Caco-2 (cell line): ENCODE data around the gene AHRR. TPM values are rescaled to one million over a fixed set of nuclear protein-coding genes. Genes with fewer than 3 reads are reported as not detected.
A peak's percentile ranks its signal among the peaks of the same experiment; 100 is the strongest.
"Not testable (repeated sequence)": the region's sequence is repeated elsewhere in the genome, so short reads cannot be mapped to it uniquely, and the experiment has no call there.

Source experiments
- BruUV-seq: library from RNA; stranded (reverse); fragments of 400-500 nt; replicated peaks from 2 replicates; lab custom pipeline; 2021; lab: Mats Ljungman, UMichigan
- CTCF ChIA-PET: fragments of 300-600 bp; sonication (Branson Sonifier 250); formaldehyde crosslinking; loops from one replicate; lab custom pipeline; 2022; ENCODE audit warnings: antibody characterized with exemption; lab: Charles Lee
- POLR2A ChIA-PET: fragments of 300-600 bp; sonication (Branson Sonifier 250); formaldehyde crosslinking; loops from one replicate; lab custom pipeline; 2022; ENCODE audit warnings: antibody characterized with exemption; lab: Charles Lee
- DNase-seq, 2 experiments: peaks; one replicate each; pipeline versions ENCODE4 v3.0.0 to v3.0.0-alpha.2; 2020 to 2022
- H3K27me3 ChIP-seq: replicated peaks from 2 replicates; pipeline ENCODE4 v1.6.0; 2011; ENCODE audit warnings: low read length; ENCODE audit not compliant: control insufficient read depth, insufficient read depth
- H3K36me3 ChIP-seq: 2 replicates; pipeline ENCODE4 v1.5.1; 2011; ENCODE audit warnings: low read length; ENCODE audit not compliant: control insufficient read depth, insufficient read depth
- H3K4me1 ChIP-seq: fragments of 250-450 bp; sonication (Bioruptor Pico); 2 replicates; pipeline ENCODE4 v1.5.1; 2020; ENCODE audit warnings: mild to moderate bottlenecking
- H3K4me3 ChIP-seq: 2 replicates; pipeline ENCODE4 v1.5.1; 2011; ENCODE audit warnings: low read depth, mild to moderate bottlenecking, control low read depth, low read length
- H3K9me3 ChIP-seq: fragments of 250-450 bp; sonication (Bioruptor Pico); 2 replicates; pipeline ENCODE4 v1.5.1; 2020; ENCODE audit warnings: mild to moderate bottlenecking, moderate library complexity
- H3K27ac Mint-ChIP-seq: one replicate; pipeline ENCODE4 v1.8.0; 2022; ENCODE audit warnings: mixed read lengths; ENCODE audit not compliant: unreplicated experiment
- H3K27me3 Mint-ChIP-seq: one replicate; pipeline ENCODE4 v1.8.0; 2022; ENCODE audit warnings: mixed read lengths; ENCODE audit not compliant: insufficient read depth, unreplicated experiment
- H3K36me3 Mint-ChIP-seq: one replicate; pipeline ENCODE4 v1.8.0; 2022; ENCODE audit warnings: mild to moderate bottlenecking, mixed read lengths; ENCODE audit not compliant: insufficient read depth, unreplicated experiment
- H3K4me1 Mint-ChIP-seq: one replicate; pipeline ENCODE4 v1.8.0; 2022; ENCODE audit warnings: low read depth, mixed read lengths; ENCODE audit not compliant: unreplicated experiment
- H3K4me3 Mint-ChIP-seq: one replicate; pipeline ENCODE4 v1.8.0; 2022; ENCODE audit warnings: mild to moderate bottlenecking, moderate library complexity, mixed read lengths; ENCODE audit not compliant: unreplicated experiment
- H3K9me3 Mint-ChIP-seq: one replicate; pipeline ENCODE4 v1.8.0; 2022; ENCODE audit warnings: mixed read lengths; ENCODE audit not compliant: unreplicated experiment
- CTCF ChIP-seq, 2 experiments: fragments of 200-600 bp in 1 of 2; IDR thresholded peaks; 1 replicate in 1 of 2; 2 replicates in 1 of 2; pipeline versions ENCODE4 v1.5.1 to v1.8.0; 2011 to 2022; ENCODE audit warnings: antibody characterized with exemption in 1 of 2, control low read depth in 1 of 2, inconsistent platforms in 1 of 2, low read depth in 1 of 2, low read length in 1 of 2, mild to moderate bottlenecking in 1 of 2, moderate library complexity in 1 of 2; ENCODE audit not compliant: insufficient read depth in 1 of 2, severe bottlenecking in 1 of 2, unreplicated experiment in 1 of 2
- intact Hi-C: fragments of 100-400 bp; cut with micrococcal nuclease; formaldehyde crosslinking; loops from one replicate; pipeline ENCODE4 v1.10.0; 2022; ENCODE audit not compliant: unreplicated experiment
- total RNA-seq: library from RNA; stranded (reverse); gene quantifications from 2 replicates; pipeline ENCODE4 v1.2.3, GENCODE V29; 2022

AHRR gene
- total RNA-seq, 1 experiment from 2014 or later = 1.1 TPM

GRCh38 chr5:369151-369868, 47.8 kb downstream of the AHRR start:
- no TSS peak for BruUV-seq
- Mint-ChIP-seq H3K4me3 (no peak overlapping the region), H3K27me3 (peaks cover 7% of the 10 kb centered on the region), H3K9me3 (peaks cover 5% of the 10 kb centered on the region), H3K27ac (no peak overlapping the region), H3K36me3 (no peaks in the 10 kb centered on the region), H3K4me1 (no peaks in the 10 kb centered on the region)
- H3K4me1 ChIP-seq = peaks cover 10% of the 10 kb centered on the region; the same call in 1 of the 2 replicates
- CTCF ChIA-PET = no interaction called here
- peak in 1 of 2 experiments; percentile 22 for DNase-seq
- no peak overlapping the region for H3K4me3 ChIP-seq
- TF ChIP-seq CTCF (IDR thresholded peaks at IDR 0.05; ENCODE audit: insufficient read depth in 1 of 2, low read depth in 1 of 2, low read length in 1 of 2, severe bottlenecking in 1 of 2, unreplicated experiment in 1 of 2) = no peak
- intact Hi-C loops = no loop called here
- no peaks in the 10 kb centered on the region for H3K27me3 ChIP-seq
- no peaks in the 10 kb centered on the region for H3K36me3 ChIP-seq
- H3K9me3 ChIP-seq = peaks cover 9% of the 10 kb centered on the region
- POLR2A ChIA-PET = no interaction called here

GRCh38 chr5:369869-370236, 48.3 kb downstream of the AHRR start:
- CTCF ChIA-PET, BruUV-seq: not testable (repeated sequence)

GRCh38 chr5:370311-370958, 48.9 kb downstream of the AHRR start:
- Mint-ChIP-seq H3K4me1 (no peaks in the 10 kb centered on the region), H3K27ac (no peak overlapping the region), H3K27me3 (peaks cover 7% of the 10 kb centered on the region), H3K36me3 (no peaks in the 10 kb centered on the region), H3K9me3 (no peaks in the 10 kb centered on the region), H3K4me3 (no peak overlapping the region)
- H3K9me3 ChIP-seq = no peaks in the 10 kb centered on the region
- H3K4me1 ChIP-seq = peaks cover 10% of the 10 kb centered on the region; the same call in 1 of the 2 replicates
- DNase-seq = peak in 1 of 2 experiments; percentile 31
- TF ChIP-seq CTCF (IDR thresholded peaks at IDR 0.05; ENCODE audit: insufficient read depth in 1 of 2, low read depth in 1 of 2, low read length in 1 of 2, severe bottlenecking in 1 of 2, unreplicated experiment in 1 of 2) = no peak
- POLR2A ChIA-PET = no interaction called here
- CTCF ChIA-PET = no interaction called here
- no TSS peak for BruUV-seq
- H3K4me3 ChIP-seq = no peak overlapping the region
- no peaks in the 10 kb centered on the region for H3K36me3 ChIP-seq
- no peaks in the 10 kb centered on the region for H3K27me3 ChIP-seq
- intact Hi-C loops = no loop called here

More at GRCh38 chr5:369869-370236, 48.3 kb downstream of the AHRR start:
- POLR2A ChIA-PET, H3K36me3 Mint-ChIP-seq, DNase-seq, H3K36me3 ChIP-seq, intact Hi-C loops, H3K4me1 Mint-ChIP-seq, H3K9me3 ChIP-seq, H3K27ac Mint-ChIP-seq, H3K9me3 Mint-ChIP-seq, H3K4me3 ChIP-seq, H3K27me3 Mint-ChIP-seq, H3K4me3 Mint-ChIP-seq, H3K27me3 ChIP-seq: not testable (repeated sequence)
- H3K4me1 ChIP-seq = peaks cover 10% of the 10 kb centered on the region; the same call in 1 of the 2 replicates
